Activated naive CD8-positive, alpha-beta T cell (primary cell): ENCODE measurements around the gene COQ2.

Experiments
- H3K27ac Mint-ChIP-seq: one replicate; pipeline ENCODE4 v1.8.0; 2021; ENCODE audit warnings: mixed read lengths
- H3K27me3 Mint-ChIP-seq: one replicate; pipeline ENCODE4 v1.8.0; 2021; ENCODE audit warnings: mixed read lengths
- H3K36me3 Mint-ChIP-seq: one replicate; pipeline ENCODE4 v1.8.0; 2021; ENCODE audit warnings: mixed read lengths
- H3K4me1 Mint-ChIP-seq: one replicate; pipeline ENCODE4 v1.8.0; 2021; ENCODE audit warnings: low read depth, mixed read lengths
- H3K4me3 Mint-ChIP-seq: one replicate; pipeline ENCODE4 v1.8.0; 2021; ENCODE audit warnings: mild to moderate bottlenecking, mixed read lengths
- H3K9me3 Mint-ChIP-seq: one replicate; pipeline ENCODE4 v1.8.0; 2021; ENCODE audit warnings: low read depth, mixed read lengths

COQ2 gene

DNA sequence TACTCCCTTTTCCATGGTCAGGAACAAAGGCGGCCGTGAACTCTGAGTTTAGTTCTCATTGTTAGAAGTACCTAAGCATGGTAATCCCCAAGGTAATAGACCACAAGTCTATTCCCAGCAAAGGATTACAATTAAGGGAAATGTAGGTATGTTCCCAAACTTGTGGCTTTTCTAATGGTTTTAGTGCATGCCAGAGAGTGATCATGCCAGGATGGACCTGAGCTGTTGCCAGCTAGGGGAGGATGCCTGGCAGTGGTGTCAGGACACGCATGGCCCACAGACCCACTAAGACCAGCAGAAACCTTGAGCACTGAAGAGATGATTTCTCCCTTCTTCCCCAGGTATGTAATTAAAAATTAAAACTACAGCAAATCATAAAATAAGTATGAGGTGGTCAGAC lies 60.8 kb downstream of the COQ2 start:
- peaks cover 65% of the 10 kb centered on the region for H3K4me1 Mint-ChIP-seq
- peak overlapping the region; percentile 55 for H3K27ac Mint-ChIP-seq
- no peak overlapping the region for H3K4me3 Mint-ChIP-seq

DNA sequence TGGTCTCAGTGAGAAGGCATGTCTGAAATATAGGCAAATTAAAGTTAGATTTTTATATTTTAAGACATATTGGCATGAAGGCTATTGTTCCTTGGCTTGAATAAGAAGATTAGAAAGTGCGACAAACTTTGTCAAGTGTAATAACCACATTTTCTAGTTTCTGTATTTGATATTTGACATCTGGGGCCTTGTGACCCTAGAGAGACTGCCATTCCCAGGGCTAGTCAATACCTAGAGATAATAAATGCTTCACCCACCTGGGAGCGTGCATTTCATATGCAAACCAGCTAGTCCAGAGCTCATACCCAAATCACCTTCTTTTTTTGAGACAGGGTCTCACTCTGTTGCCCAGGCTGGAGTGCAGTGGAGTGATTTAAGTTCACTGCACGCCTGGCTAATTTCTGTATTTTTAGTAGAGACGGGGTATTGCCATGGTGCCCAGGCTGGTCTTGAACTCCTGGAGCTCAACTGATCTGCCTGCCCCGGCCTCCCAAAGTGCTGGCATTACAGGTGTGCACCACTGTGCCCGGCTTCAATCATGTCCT lies 62.6 kb downstream of the COQ2 start:
- Mint-ChIP-seq H3K4me3 (no peak overlapping the region), H3K4me1 (peaks cover 78% of the 10 kb centered on the region), H3K27ac (no peak overlapping the region), H3K36me3 (peaks cover 2% of the 10 kb centered on the region), H3K27me3 (no peaks in the 10 kb centered on the region), H3K9me3 (no peaks in the 10 kb centered on the region)

More for the DNA sequence above, 60.8 kb downstream of the COQ2 start:
- H3K36me3 Mint-ChIP-seq: peaks cover 6% of the 10 kb centered on the region
- H3K9me3 Mint-ChIP-seq: no peaks in the 10 kb centered on the region
- H3K27me3 Mint-ChIP-seq: no peaks in the 10 kb centered on the region

DNA sequence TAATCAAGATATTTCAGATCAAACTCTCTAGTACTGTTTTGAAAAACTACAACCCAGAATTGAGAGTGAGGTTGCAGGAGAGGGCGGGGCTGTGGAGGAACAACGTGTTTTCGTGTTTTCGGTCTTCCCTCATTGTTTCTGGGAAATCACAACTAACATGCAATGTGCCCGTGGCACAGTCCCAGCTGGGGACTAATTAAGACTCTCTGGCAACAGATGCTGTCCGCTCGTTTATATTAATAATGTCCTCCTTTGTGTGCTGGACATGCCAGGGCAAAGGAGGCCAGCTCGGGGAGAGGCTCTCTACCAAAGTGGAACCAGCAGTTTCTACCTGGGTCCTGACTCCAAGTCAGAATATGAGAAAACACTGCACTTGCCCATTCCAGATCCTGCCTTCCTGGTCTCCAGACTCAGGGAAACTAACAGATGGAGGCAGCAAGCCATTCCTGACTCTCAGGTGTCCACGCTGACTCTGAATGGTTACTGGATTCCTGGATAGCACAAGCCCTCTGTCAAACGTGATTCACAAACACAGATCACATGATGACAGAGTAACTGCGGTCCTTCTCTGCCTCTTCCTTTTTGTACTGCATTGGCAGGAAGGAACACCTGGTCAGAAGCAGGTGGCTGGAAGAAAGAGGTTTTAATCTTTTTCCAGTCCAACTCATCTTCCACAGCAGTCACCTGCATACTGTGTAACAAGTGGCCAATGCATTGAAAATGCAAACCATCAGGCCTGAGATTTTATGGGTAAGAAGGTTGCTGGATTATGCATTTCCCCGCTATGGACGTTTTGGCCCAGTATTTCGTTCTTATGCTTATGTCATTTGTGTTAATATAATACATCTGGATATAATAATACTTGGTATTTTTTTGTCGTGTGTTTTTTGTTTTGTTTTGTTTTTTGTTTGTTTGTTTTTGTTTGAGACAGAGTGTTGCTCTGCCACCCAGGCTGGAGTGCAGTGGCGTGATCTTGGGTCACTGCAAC lies 65.0 kb downstream of the COQ2 start:
- Mint-ChIP-seq H3K27me3 (no peaks in the 10 kb centered on the region), H3K4me3 (peak overlapping the region; percentile 82), H3K27ac (peak overlapping the region; percentile 98), H3K4me1 (peaks cover 87% of the 10 kb centered on the region), H3K36me3 (no peaks in the 10 kb centered on the region), H3K9me3 (no peaks in the 10 kb centered on the region)

DNA sequence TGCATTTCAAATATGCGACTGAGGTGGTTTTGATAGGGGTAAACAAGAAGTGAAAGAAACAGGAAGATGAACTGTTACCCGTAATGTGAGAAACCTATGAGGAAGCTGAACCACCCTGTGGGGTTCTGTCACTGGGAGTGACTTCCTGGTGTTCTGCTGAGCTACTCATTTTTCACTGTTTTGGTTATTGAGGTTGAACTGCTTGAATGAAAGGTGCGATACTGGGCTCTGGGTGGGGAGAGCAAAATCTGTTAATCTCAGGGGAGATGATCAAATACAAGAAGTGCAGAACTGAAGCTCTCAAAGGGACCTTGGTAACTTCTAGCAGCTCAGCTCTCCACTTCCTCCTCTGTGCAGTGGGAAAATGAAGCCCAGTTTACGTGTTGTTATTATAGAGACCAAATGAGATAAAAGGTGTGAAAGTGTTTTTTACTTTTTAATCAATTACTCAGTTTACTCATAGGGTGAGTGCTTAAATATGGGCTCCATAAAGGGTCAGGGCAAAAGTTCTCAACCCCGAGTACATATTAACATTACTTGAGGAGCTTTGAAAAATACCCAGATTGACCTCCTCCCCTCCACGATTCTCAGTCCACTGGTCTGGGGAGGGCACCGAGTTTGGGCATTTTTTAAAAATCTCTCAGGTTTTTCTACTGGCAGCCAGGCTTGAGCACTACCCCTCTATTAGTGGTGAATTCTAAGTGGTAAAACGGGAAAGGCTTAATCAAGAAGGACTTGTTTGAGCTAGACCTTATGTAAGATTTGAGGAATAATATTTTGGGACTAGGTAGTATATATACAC lies 66.7 kb downstream of the COQ2 start:
- Mint-ChIP-seq H3K36me3 (no peaks in the 10 kb centered on the region), H3K27me3 (no peaks in the 10 kb centered on the region), H3K9me3 (no peaks in the 10 kb centered on the region), H3K4me3 (peak overlapping the region; percentile 82), H3K4me1 (peaks cover 85% of the 10 kb centered on the region), H3K27ac (peak overlapping the region; percentile 98)

DNA sequence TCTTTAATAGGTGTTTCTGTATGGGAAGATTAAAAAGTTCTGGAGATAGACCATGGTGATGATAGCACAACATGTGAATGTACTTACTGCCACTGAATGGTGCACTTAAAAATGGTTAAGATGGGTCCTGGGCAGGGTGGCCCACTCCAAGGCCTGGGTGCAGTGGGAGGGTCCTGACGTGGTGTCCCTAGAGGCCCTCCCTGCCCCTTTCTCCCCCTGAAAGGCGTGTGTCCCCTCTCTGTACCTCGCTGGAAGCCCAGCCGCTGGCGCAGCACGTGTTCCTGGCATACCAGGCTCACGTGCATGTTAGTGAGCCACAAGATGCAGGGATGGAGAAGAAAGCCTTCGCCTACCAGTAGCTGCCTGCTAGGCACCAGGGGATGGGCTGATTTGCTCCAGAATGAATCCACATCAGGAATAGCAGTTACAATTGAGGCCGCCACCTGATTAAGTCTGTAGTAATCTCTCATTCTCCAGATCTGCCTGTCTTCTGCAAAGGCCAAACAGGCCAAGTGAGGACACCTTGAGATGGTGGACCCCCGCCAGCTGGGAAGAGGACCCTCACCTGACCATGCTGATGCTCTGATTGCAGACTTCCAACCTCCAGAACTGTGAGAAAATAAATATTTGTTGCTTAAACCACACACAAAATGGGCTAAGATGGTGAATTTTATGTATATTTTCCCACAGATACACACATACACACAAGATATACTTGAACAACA lies 67.5 kb downstream of the COQ2 start:
- H3K27ac Mint-ChIP-seq: peak overlapping the region; percentile 98
- peak overlapping the region; percentile 82 for H3K4me3 Mint-ChIP-seq
- H3K36me3 Mint-ChIP-seq: no peaks in the 10 kb centered on the region
- no peaks in the 10 kb centered on the region for H3K9me3 Mint-ChIP-seq
- no peaks in the 10 kb centered on the region for H3K27me3 Mint-ChIP-seq
- peaks cover 89% of the 10 kb centered on the region for H3K4me1 Mint-ChIP-seq

DNA sequence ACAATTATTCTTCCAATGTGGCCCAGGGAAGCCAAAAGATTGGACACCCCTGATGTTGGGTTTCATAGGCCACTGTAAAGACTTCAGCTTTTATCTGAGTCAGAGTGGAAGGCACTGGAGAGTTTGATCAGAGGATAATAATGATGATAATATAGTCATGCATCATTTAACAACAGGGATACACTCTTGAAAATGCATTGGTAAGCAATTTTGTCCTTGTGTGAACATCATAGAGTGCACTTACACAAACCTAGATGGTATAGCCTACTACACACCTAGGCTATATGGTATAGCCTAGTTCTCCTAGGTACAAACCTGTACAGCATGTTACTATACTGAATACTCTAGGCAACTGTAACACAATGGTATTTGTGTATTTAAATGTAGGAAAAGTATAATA lies 70.5 kb downstream of the COQ2 start:
- H3K36me3 Mint-ChIP-seq: no peaks in the 10 kb centered on the region
- H3K27ac Mint-ChIP-seq: no peak overlapping the region
- H3K9me3 Mint-ChIP-seq: no peaks in the 10 kb centered on the region
- peaks cover 88% of the 10 kb centered on the region for H3K4me1 Mint-ChIP-seq
- H3K4me3 Mint-ChIP-seq: no peak overlapping the region
- no peaks in the 10 kb centered on the region for H3K27me3 Mint-ChIP-seq
